ENCODE results near the gene MBP.

The MBP gene

DNA sequence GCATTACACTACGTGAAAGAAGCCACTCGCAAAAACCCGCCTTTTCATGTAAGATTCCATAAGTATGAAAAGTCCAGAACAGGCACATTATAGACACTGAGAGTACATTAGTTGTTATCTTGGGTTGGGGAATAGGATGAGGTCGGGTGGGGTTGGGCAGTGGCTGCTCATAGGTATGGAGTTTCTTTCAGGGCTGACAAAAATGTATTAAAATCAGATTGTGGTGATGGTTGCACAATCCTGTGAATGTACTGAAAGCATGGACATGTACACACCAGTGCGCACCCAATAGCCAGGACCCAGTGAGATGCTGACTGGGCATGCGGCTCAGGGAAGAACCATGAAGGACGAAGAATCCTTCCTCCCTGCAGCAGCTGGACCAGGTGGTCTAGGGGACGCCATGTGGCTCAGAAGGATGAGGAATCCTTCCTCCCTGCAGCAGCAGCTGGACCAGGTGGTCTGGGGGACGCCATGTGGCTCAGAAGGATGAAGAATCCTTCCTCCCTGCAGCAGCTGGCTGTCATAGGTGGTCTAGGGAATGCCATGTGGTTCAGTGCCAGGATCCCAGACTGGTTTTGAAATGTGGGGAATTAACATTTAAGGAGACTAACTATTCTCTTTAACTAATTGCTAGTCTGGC lies 50.1 kb downstream of the MBP start:
- CTCF ChIA-PET, result interaction anchor here (1.1 to 1.5 kb wide), 2 partner anchors 23 to 129 kb away, joined by 3 to 4 read pairs; no protein-coding TSS in a partner anchor
- POLR2A ChIA-PET, result interaction anchor here (0.7 kb wide), 1 partner anchor 145 kb away, joined by 4 read pairs; no protein-coding TSS in a partner anchor
- TF ChIP-seq, protein P1, sequence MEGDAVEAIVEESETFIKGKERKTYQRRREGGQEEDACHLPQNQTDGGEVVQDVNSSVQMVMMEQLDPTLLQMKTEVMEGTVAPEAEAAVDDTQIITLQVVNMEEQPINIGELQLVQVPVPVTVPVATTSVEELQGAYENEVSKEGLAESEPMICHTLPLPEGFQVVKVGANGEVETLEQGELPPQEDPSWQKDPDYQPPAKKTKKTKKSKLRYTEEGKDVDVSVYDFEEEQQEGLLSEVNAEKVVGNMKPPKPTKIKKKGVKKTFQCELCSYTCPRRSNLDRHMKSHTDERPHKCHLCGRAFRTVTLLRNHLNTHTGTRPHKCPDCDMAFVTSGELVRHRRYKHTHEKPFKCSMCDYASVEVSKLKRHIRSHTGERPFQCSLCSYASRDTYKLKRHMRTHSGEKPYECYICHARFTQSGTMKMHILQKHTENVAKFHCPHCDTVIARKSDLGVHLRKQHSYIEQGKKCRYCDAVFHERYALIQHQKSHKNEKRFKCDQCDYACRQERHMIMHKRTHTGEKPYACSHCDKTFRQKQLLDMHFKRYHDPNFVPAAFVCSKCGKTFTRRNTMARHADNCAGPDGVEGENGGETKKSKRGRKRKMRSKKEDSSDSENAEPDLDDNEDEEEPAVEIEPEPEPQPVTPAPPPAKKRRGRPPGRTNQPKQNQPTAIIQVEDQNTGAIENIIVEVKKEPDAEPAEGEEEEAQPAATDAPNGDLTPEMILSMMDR (IDR thresholded peaks at IDR 0.05; ENCODE audit: control extremely low read depth, extremely low read depth, low read depth, missing control alignments), result no peak
- no peak for DNase-seq (ENCODE audit: extremely low spot score)

DNA sequence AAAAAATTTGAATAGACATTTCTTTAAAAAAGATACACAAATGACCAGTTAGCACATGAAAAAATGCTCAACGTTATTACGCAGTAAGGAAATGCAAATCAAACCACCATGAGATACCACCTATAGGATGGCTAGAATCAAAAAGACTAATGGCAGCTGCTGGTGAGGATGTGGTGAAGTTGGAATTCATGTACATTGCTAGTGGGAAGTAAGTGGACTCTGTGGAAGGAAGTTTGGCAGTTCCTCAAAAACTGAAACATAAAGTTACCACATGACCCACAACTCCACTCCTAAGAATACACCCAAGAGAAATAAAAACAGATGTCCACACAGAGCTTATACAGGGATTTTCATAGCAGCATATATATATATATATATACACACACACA lies 51.2 kb downstream of the MBP start:
- no peak for DNase-seq (ENCODE audit: extremely low spot score)
- TF ChIP-seq, protein P1 (IDR thresholded peaks at IDR 0.05; ENCODE audit: control extremely low read depth, extremely low read depth, low read depth, missing control alignments), result no peak
- CTCF ChIA-PET, result interaction anchor here (1.1 kb wide), 1 partner anchor 12 kb away, joined by 4 read pairs; no protein-coding TSS in a partner anchor
- POLR2A ChIA-PET, result no interaction called here

- DNase-seq (ENCODE audit: extremely low spot score), result no peak
- ChIA-PET POLR2A (no interaction called here), CTCF (interaction anchor here (0.8 to 1.0 kb wide), 2 partner anchors 11 to 27 kb away, joined by 3 read pairs; no protein-coding TSS in a partner anchor)
- TF ChIP-seq, protein P1 (IDR thresholded peaks at IDR 0.05; ENCODE audit: control extremely low read depth, extremely low read depth, low read depth, missing control alignments), result no peak
Observed at GRCh38 chr18:77079954-77080682, 52.5 kb downstream of the MBP start.

DNA sequence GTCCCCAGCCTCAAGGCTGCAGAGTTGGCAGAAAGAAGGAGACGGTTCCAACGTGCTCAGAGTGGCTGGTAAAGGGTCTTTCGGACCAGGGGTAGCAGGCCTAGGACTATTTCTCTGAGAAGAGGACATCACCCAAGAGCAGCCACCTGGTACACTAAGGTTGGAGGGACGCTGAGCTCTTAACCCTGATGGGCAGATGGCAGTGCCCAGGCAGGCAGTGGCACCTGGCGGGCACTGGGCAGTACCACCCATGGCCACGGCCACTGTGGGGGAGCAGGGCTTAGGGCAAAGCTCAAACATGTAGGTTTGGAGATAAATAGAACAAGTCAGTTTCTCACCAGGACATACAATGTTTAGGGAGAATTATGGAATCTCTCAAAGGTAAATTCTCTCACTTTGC lies 53.5 kb downstream of the MBP start:
- ChIA-PET CTCF (interaction anchor here (1.2 kb wide), 2 partner anchors 11 to 276 kb away, joined by 3 read pairs; no protein-coding TSS in a partner anchor), POLR2A (no interaction called here)
- DNase-seq (ENCODE audit: extremely low spot score), result no peak
- TF ChIP-seq, protein P1 (IDR thresholded peaks at IDR 0.05; ENCODE audit: control extremely low read depth, extremely low read depth, low read depth, missing control alignments), result no peak

- CTCF ChIA-PET, result interaction anchor here (1.2 kb wide), 2 partner anchors 11 to 275 kb away, joined by 3 read pairs; no protein-coding TSS in a partner anchor
- DNase-seq (ENCODE audit: extremely low spot score), result no peak
- POLR2A ChIA-PET, result no interaction called here
- TF ChIP-seq, protein P1 (IDR thresholded peaks at IDR 0.05; ENCODE audit: control extremely low read depth, extremely low read depth, low read depth, missing control alignments), result no peak
Observed at GRCh38 chr18:77078690-77079070, 53.9 kb downstream of the MBP start.

DNA sequence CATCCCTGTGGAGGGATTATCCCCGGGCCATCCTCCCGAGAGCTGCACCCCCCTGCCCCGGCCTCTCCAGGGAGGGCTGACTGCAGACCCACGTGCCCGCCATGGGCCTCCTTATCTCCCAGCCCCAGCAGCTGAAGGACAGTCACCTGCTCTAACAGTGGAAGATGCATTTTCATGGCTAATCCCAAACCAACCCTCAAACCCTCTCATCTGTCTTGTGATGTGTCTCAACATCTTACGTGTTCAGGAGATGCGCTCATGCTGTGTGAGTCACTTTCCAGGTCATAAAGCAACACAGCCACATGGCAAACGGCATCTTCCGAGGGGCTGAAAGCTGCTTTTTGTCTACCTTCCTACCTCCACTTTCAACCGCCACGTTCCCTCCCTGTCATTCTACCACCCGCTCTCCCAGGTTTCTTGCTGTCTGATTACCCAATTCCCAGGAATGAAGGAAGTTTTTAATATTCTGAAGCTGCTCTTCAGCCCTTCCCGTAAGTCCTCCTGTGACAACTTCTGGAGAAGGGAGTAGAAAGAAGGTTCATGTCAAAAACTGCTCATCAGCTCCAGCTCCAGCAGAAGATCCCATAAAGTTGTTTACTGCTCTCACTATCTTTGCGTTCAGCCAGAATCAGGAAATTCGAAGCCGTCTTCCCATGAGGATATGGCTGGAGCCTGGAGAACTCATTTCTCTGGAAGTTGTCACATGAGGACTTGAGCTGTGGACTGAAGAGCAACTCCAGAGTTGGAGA lies 54.5 kb downstream of the MBP start:
- ChIA-PET CTCF (interaction anchor here (1.2 kb wide), 2 partner anchors 10 to 275 kb away, joined by 3 read pairs; no protein-coding TSS in a partner anchor), POLR2A (no interaction called here)
- TF ChIP-seq, protein P1 (IDR thresholded peaks at IDR 0.05; ENCODE audit: control extremely low read depth, extremely low read depth, low read depth, missing control alignments), result no peak
- DNase-seq (ENCODE audit: extremely low spot score), result no peak

All from GM10248 (cell line).